ENCODE measurements around the gene ENTREP3.
A peak's percentile ranks its signal among the peaks of the same experiment; 100 is the strongest.
"Not testable (repeated sequence)": the region's sequence is repeated elsewhere in the genome, so short reads cannot be mapped to it uniquely, and the experiment has no call there.

ENTREP3 gene

DNA sequence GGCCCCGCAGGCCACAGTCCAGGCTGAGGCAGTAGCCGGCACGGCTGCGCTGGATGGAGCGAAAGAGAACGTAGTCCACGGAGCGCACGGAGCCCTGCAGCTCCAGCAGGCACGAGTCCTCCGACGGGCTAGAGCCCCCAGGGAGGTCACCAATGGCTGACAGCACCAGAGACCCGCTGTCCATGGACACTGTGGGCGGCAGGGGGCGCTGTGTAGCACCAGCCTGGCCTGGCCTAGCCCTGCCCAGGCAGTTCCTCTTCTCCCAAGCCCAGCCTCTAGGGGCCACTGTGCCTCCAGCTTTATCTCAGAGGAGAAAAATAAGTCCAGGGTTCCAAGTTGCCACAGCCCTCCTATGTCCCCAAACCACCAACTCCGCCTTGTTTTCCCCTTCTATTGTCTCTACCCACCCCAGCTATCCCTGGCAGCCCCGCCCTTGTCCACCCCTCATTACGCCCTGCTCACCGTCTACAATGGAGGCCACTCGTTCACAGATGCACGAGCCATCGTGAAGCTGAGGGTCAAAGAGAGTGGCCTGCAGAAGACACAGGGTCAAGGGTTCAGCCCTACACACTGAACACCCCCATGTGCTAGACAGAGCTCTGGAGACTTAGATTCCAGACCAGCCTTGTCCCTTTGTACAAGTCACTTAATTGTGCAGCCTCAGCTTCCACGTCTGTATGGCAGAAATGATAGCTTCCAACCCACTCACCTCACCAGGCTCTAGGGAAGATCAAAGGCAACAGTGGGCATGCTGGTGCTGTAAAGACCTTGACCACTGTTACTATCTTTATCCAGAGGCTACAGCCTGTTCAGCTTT, 4.4 kb downstream of the ENTREP3 start:
- DNase-seq (ENCODE audit: low read depth), result peak; percentile 92

DNA sequence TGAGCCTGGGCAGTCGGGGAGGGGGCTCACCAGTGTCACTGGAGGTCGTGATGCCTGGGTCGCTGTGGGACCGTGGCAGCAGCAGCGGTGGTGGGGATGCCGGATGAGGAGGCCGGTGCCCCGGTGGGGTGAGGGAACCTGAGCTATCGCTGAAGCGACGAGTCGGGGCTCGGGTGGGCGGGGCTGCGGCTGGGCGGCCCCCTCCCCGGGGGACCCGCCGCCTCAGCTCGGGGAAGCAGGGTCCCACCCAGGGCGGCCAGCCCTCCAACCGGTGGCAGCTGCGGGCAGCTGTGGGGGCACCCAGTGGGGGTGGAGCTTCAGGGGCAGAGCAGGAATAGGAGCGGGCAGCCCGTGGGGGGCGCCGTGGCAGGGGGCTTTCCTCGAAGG, 5.0 kb downstream of the ENTREP3 start:
- no peak for DNase-seq (ENCODE audit: low read depth)

DNA sequence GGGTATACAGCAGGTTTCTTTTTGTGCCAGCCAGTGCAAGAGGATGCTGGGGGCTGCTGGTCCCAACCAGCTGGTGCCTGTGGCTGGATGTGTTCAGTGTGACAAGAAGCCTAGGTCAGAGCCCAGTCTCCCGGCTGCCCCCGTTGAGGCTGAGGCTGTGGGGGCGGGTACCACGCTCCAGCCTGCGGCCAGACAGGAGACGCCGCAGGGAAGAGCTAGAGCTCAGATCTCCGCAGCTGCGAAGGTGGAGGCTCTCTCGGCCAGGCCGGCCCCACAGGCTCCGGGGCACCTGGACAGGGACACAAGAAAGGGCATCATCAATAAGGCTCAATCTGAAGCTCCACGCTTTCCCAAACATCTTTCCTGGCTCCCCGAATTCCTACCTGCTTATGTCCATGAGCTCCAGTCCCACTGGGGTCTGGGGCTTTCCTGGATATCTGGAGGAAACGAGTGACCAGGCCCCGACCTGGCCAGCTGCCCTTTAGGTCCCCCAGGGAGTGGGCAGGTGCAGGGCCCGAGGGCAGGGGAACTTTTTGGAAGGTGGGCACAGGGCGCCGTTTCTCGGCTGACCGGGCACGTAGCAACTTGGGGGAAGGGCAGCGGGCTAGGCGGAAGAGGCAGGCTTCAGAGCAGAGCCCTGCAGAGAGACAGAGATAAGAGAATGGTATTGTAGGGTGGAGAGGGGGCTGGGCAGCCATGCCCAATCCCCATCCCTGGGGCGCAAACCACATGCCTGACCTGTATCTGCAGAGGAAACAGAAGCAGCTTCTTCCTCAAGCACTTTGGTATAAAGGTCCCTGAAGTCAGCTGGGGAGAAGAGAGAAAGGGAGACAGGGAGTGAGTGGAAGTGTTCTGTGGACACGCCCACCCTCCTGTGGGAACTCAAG, 7.4 kb downstream of the ENTREP3 start:
- DNase-seq (ENCODE audit: low read depth), result no peak

DNA sequence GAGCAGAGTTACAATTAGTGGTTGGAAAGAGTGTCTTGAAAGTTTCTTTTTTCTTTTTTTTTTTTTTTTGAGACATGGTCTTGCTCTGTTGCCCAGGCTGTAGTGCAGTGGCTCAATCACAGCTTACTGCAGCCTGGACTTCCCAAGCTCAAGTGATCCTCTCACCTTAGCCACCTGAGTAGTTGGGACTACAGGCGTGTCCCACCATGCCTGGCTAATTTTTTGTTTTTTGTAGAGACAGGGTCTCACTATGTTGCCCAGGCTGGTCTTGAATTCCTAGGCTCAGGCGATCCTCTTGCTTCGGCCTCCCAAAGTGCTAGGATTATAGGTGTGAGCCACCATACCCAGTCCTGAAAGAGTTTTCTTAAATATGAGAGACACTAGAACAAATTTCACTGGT, 8.5 kb downstream of the ENTREP3 start:
- not testable (repeated sequence) for DNase-seq (ENCODE audit: low read depth)

DNA sequence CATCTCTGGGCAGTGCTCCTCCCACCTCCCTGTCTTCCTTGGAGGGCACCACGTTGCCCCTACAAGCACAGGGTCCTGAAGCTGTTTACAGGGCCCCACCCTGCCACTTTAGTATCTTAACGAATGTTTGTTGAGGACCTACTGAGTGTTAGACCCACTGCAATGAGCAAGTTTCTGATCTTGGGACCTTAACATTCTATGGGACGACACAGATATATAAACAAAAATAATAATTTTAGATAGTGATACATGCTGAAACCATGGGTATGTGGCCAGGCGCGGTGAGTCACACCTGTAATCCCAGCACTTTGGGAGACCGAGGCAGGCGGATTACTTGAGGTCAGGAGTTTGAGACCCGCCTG, 10.1 kb downstream of the ENTREP3 start:
- no peak for DNase-seq (ENCODE audit: low read depth)

GRCh38 chr1:155244368-155245162, 10.7 kb downstream of the ENTREP3 start:
- peak; percentile 81 for DNase-seq (ENCODE audit: low read depth)

DNA sequence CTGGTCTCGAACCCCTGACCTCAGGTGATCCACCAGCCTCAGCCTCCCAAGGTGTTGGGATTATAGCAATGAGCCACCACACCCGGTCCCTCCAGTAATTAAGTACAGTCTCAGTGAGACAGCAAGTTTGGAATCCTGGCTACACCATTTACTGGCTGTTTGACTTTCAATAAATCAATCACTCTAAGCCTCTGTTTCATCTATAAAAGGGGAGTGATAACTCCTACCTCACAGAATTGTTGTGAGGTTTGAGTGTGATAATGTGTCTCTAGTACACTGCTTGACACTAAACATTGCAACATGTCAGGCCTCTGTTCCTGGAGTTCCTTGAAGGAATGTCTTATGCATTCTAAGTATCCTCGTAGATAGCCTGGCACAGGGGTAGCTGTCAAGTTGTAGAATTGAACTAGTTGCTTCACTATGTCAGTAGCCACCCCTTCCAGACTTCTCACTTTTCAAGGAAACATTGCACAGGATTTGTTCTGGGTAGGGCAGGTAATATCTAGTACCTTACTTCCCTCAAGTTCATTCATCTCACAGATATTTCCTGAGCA, 12.4 kb downstream of the ENTREP3 start:
- no peak for DNase-seq (ENCODE audit: low read depth)

- no peak for DNase-seq (ENCODE audit: low read depth)
Observed at GRCh38 chr1:155241841-155242264, 13.4 kb downstream of the ENTREP3 start.

DNA sequence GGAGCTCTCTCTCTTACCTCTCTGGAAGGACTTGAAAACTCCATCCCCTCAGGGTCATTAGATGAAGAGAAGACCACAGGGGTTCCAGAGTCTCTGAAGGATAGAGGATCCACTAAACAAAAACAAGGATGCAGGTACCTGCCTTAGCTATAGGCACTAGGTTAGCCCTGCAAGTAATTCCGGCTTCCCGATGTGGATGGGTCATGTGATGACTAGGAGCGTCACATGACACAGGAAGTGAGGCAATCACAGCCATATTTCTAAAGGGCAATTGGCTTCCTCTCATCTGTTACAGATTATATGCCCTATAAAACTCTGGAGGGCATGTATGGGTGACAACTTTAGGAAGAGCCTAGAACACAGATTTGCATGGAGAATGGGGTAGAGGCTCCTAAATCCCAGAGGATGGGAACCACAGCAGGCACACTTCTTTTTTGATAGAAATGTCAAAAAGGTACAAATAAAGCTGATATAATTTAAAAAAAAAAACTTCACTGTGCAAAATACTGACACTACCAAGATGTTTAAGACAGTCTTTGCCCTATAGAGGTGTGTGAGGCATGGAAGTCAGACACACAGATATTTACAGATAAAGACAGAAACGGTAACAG, 14.1 kb downstream of the ENTREP3 start:
- DNase-seq (ENCODE audit: low read depth), result peak; percentile 53

- no peak for DNase-seq (ENCODE audit: low read depth)
Observed at GRCh38 chr1:155236451-155236850, 18.8 kb downstream of the ENTREP3 start.

GRCh38 chr1:155235375-155235774, 19.9 kb downstream of the ENTREP3 start:
- not testable (repeated sequence) for DNase-seq (ENCODE audit: low read depth)

GRCh38 chr1:155233502-155233901, 21.8 kb downstream of the ENTREP3 start:
- DNase-seq (ENCODE audit: low read depth), result not testable (repeated sequence)

- DNase-seq (ENCODE audit: low read depth), result not testable (repeated sequence)
Observed at GRCh38 chr1:155232001-155232978, 23.0 kb downstream of the ENTREP3 start.

GRCh38 chr1:155231302-155231701, 24.0 kb downstream of the ENTREP3 start:
- DNase-seq (ENCODE audit: low read depth), result not testable (repeated sequence)

GRCh38 chr1:155228096-155228427, 27.2 kb downstream of the ENTREP3 start:
- no peak for DNase-seq (ENCODE audit: low read depth)

DNA sequence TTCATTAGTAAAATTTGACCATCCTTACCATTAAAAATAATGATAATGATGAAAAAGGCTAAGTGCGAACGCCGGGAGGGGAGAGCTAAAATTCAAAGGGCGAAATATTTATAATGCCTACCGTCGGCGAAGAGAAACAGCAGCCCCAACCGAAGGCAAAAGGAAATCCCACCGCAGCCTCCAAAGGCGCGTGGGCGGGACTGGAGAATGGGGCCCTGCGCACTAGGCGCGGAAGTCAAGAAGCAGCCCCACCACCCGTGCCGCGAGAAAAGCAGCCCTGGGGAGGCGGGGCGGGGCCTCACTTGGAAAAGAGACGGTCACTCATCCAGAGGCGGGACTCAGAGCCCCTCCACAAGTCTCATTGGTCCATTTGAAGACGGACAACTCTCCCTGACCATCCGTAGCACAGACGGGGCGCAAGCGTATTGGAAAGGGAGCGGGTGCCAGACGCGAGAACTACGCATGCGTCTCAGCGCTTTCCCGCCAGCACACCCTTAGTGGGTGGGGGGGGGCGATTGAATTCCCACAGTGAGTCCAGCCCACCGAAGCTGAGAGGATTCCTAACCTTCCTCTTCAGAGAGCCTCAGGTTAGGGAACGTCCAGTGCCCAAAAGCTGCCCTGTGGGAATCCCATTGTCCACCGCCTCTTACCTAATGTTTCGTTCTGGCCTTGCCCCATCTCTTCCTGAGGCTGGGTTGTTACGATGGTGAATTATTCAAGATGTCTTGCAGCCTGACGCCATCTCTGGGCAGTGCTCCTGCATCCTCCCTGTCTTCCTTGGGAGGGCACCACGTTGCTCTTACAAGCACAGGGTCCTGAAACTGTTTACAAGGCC, 27.8 kb downstream of the ENTREP3 start:
- peak; percentile 97 for DNase-seq (ENCODE audit: low read depth)

GRCh38 chr1:155226910-155227260, 28.4 kb downstream of the ENTREP3 start:
- DNase-seq (ENCODE audit: low read depth), result no peak

GRCh38 chr1:155226188-155226909, 28.9 kb downstream of the ENTREP3 start:
- DNase-seq (ENCODE audit: low read depth), result peak; percentile 72

DNA sequence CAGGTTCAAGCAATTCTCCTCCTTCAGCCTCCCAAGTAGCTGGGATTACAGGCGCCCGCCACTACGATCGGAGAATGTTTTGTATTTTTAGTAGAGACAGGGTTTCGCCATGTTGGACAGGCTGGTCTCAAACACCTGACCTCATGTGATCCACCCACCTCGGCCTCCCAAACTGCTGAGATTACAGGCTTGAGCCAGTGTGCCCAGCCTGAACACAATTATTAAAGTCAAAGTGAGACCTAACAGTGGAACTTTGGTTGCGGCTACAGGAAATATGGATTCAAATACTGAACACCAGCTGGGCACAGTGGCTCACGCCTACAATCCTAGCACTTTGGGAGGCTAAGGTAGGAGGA, 29.9 kb downstream of the ENTREP3 start:
- not testable (repeated sequence) for DNase-seq (ENCODE audit: low read depth)

All from stimulated activated CD4-positive, alpha-beta T cell treated with anti-CD3 and anti-CD28 coated beads, Interleukin-2, amount 100 ng/mL, for 4 hours (primary cell).